GM18868 (cell line): Measurements from ENCODE around the gene PRR30.

Source experiments
- ATAC-seq: cut with Tn5 transposase; IDR thresholded peaks from one replicate; pipeline ENCODE4 v1.9.1; 2021; ENCODE audit warnings: mild to moderate bottlenecking, moderate library complexity; ENCODE audit not compliant: unreplicated experiment

PRR30 gene

DNA sequence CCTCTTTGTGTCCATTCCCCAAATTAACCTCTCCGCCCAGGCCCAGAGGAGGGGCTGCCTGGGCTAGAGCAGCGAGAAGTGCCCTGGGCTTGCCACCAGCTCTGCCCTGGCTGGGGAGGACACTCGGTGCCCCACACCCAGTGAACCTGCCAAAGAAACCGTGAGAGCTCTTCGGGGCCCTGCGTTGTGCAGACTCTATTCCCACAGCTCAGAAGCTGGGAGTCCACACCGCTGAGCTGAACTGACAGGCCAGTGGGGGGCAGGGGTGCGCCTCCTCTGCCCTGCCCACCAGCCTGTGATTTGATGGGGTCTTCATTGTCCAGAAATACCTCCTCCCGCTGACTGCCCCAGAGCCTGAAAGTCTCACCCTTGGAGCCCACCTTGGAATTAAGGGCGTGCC is 39.2 kb downstream of the PRR30 start:
- no peak for ATAC-seq

DNA sequence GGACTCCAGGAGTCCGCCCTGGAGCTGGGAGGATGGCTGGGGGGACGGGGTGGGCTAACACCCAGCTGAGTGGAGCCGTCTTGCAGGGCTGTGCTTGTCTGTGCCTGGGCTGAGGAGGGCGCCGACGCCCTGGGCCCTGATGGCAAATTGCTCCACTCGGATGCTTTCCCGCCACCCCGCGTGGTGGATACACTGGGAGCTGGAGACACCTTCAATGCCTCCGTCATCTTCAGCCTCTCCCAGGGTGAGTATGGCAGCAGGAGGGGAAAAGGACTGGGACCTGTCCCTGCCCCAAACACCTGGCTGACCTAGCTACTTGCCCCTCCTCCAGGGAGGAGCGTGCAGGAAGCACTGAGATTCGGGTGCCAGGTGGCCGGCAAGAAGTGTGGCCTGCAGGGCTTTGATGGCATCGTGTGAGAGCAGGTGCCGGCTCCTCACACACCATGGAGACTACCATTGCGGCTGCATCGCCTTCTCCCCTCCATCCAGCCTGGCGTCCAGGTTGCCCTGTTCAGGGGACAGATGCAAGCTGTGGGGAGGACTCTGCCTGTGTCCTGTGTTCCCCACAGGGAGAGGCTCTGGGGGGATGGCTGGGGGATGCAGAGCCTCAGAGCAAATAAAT is 39.8 kb downstream of the PRR30 start:
- no peak for ATAC-seq

DNA sequence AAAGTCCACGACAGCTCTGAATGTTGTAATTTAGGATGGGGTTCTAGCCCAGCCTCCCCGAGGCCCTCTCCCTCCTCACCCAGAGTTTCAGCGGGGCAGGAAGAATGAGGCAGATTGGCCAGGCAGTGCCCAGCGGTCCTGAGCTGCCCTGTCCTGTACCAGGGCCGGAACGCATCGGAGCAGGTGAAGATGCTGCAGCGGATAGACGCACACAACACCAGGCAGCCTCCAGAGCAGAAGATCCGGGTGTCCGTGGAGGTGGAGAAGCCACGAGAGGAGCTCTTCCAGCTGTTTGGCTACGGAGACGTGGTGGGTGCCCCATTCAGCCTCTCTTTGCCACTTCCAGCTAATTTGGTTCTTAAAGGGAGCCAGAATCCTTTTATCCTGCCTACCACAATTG is 41.9 kb downstream of the PRR30 start:
- ATAC-seq: no peak

DNA sequence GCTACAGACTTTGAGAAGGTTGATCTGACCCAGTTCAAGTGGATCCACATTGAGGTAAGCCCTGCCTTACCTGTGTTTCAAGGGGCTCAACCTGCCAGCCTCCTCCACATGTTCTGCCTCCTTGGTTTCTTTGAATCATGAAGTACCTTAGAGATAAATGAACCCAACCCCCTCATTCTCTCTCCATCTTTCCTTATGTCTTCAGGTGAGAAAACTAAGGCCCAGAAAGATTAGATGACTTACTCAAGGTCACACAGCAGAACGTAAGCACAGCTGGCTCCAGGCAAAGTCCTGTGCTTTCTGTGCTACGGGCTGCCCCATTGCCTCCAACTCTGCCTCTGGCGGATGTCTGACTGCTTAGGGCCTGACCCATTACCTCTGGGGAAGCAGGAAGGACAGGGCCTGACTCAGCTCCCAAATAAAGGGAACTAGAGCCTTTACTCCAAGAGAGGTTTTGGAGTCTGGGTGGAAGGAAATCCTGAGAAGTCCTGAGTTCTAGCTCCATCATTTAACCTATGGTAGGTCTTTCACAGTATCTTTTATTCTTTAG is 42.4 kb downstream of the PRR30 start:
- ATAC-seq: no peak

DNA sequence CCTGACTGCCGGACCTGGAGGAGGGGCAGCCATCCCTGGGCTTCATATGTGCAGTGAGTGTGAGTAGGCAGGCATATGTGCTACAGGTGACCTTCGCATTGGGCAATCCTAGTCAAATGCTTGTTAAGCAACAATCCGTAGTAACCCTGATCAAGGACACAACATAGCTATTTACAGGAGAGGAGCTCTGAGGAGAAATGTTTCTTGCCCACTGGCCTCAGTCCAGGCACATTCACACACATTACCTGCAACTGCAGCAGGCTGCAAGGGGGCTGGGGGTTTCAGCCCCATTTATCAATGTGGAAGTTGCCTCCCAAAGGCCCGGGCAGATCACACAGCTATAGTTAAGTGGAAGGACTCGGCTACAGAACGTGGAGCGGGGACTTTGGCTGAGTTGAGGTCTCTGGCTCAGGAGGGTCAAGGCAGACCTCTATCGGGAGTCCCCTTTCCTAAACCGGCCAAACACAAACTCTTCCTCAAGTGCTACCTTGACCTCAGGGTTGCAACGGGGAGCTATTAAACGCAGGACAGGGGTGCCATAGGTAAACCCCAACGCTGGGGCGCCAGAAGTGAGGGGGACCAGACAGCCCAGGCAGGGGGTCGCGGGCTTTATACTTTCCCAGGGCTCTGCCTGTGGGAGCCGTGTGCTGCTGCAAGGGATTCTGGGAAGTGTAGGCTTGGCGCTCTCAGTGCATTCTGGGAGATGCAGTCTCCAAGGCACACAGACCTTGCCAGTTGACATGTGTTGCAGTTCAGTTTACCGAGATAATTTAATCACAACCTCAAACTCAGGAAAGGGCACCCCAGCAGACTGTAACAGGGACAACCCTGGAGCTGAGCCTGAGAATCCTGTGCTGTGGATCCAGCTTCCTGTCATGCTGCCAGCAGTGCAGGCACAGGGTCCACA is 43.2 kb downstream of the PRR30 start:
- no peak for ATAC-seq

DNA sequence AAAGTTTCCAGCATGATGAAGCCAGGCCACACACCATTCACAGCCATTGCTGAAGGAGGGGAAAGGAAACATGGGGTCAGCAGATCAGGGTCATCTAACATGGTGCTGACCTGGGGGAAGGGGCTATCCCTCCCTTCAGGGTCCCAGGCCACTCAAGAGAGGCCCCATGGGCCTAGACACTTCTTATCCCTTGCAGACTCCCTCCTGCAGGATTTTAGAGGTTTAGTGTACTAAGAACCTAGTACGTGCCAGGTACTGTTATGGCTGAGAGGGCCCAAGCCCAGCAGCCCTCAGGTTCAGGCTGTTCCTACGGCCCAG is 43.8 kb downstream of the PRR30 start:
- no peak for ATAC-seq

DNA sequence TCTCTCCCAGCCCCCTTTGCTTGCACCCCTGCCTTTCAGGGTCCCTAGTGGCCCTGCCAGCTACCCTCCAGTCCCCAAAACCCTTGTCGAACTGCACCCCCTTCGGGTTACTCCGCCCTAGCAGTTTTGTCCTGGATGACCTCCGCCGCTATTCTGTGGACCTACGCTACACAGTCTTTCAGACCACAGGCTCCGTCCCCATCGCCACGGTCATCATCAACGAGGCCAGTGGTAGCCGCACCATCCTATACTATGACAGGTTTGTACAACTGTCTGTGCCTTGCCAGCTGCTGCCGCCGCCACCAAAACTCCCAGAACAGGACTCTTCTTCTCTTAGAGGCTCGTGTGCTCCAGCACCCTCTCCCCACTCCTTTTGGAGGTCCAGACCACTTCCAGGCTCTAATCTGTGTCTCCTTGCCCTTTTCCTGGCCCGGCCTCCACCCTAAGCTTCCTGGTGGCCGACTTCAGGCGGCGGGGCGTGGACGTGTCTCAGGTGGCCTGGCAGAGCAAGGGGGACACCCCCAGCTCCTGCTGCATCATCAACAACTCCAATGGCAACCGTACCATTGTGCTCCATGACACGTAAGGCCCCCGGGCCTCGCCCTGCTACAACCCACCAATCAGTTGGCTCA is 44.7 kb downstream of the PRR30 start:
- no peak for ATAC-seq

DNA sequence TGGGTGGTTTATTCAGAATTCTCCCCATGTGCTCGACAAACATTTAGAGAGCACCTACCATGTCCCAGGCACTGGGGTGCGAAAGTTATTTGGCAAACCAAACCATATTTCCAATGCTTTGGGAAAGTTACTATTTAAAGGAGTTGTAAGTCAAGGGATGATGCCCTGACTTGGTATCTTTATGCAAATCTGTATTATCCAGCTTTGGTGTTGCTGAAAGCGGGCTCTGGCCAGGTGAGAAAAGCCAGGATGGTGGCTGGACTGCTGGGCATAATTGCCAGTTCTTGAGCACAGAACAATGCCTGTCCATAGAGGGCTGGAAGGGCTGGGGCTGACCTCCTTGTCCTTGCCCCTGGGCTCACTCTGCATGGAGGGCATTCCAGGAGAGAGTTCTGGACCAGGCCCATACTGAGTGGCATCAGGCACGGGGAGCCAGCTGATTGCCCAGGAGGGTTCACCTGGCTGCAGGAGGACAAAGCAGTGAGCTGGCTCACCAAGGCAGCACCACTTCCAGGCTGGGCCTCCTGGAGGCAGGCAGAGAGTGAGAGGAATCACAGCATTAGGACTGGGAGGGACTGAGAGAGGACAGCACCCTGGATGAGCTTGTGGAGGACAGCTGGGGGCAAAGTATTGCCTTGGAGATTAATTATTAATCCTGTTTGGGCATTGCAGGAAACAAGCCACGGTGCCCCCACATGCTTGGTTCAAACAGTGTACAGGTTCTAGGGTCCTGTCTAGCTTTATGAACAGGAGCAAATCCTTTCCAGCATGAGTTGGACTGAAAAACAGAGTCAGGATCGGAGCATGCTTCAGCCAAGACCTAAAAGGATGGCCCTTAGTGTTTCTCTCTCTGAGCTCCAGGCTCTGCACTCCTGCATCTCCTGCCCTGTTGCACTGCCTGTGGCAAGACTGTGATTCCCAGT is 45.5 kb downstream of the PRR30 start:
- no peak for ATAC-seq

DNA sequence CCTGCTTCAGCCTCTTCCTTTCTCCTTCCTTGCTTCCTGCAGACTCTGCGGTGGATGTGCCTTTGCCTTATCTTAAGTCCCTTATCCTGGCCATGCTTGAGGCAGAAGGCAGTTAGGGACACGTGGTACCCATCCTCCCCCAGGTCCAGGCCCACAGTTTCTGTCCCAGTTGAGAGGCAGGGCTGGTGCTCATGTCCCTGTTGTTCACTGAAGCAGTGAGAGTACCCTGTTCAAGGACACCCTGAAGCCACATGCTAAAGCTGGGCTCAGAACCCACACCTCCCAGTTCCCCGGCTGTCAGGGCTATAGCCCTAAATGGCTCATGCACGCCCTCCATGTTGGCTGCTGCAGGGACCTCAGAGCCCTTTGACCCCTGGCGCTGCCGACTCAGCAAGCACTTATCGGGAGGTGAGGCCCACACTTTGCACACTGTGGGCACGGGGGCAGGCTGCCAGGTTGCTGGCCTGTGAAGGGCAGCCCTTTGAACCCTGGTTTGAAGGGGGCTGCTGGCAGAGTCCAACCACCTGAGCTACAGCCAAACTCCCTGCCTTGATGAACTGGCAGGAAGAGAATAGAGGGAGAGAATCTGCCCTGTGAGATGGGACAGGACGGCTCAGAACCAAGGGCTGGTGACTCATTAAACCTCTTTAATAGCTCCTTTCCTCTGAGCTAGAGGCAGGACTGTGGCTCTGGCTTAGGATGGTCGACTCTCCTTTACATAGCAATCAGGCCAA is 46.3 kb downstream of the PRR30 start:
- no peak for ATAC-seq

DNA sequence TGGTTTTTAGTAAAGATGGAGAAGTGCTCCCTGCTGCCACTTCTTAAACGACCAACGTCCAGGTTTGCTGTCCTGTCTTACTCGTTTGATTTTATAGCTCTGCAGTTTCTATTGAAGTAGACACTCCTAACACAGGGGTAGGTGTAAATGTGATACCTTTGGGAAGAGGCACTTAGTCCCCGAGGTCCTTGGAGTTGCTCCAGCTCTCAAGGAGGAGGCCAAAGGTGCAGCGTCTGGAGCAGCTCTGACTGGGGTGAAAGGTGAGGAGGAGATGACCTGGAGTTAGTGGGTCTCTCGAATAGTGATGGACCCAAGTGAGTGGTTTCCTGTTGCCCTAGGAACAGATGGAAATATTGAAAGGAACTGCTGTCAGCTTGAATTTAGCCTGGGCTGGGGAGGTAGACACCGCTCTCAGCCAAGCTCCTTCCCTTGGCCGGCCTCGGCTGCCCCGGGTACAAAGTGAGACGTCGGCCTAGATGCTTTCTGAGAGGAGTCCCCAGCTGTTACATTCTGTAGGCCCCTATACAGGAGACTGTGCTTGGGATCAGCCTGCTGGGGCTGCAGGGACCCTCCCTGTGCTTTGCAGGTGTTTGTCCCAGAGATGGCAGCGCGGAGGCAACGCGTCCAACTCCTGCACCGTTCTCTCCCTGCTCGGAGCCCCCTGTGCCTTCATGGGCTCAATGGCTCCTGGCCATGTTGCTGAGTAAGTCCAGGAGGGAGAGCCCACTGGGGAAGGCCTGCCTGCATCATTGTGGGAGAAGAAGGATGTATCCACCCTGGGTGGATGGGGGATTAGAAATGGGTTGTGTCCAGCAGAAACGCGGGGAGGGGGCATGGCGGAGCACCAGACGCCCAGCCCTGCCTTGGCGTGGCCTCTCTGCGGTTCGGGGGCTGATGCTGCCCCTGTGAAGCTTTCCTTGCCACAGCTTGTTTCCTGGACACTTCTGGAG is 47.2 kb downstream of the PRR30 start:
- no peak for ATAC-seq

DNA sequence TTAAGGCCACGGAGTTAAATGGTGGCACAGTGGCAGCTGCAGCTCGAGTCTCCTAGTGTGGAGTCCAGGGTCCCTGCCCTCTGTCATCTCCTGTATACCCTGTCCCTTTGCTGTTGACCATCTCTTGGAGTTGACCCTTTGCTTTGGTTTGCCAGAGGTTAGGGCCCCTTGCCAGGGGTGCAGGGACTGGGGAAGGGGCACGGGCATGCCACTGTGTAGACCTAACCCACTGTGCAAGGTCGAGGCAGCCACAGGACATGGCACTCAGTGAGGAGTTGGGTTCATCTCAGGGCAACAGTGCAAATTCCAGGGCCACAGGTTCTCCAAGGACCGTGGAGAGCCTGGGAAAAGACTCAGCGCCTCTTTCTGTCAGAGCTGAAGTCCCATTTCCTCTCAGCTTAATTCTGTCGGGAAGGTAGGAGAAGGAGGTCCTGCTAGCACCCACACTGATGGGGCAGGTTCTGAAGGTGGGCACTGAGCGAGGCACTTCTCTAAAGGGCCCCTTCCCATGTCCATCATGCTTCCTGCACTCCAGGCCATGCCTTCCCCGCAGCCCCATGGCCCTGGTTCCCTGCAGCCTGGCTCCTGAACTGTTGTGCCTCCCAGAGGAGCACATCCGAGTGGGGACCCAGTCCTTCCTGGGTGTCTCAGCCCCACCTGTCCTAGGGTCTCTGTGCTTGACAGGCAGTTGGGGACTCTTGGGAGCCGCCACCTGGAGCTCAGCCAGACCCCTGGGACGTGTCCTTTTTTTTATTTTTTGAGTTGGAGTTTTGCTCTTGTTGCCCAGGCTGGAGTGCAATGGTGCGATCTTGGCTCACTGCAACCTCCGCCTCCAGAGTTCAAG is 49.9 kb downstream of the PRR30 start:
- ATAC-seq: no peak

DNA sequence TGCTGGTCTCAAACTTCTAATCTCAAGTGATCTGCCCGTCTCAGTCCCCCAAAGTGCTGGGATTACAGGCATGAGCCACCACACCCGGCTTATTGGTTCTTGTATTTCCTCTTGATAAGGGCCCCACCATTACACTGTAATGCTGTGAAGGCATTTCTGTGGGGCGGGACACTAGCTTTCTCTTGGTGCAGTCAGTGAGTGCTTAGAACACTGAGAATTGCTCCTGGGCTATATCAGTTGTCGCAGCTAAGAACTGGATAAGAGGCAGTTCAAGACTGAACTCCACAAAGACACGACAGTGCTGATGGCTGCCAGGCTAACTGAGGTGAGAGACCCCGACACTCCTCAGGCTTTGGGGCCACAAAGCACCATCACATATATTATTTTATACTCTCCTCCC is 50.6 kb downstream of the PRR30 start:
- no peak for ATAC-seq

DNA sequence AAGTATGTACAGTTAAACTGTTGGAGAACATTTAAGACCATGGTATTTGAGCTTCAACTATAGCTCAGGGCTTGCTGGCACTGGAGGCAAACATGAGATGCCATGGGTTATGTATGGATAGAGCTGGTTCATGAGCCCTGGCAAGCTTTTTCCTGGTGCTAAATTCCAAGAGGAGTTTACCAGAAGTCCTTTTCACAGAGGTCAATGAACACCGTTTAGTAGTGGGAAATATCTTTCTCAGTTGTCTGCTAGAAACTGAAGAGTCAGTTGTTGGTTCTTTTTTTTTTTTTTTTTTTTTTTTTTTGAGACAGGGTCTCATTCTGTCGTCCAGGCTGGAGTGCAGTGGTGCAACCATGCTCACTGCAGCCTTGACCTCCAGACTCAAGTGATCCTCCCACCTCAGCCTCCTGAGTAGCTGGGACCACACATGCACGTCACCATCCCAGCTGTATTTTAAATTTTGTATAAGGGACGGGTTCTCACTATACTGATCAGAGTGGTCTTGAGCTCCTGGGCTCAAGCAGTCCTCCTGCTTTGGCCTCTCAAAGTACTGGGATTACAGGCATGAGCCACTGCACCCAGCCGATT is 51.3 kb downstream of the PRR30 start:
- ATAC-seq: no peak
